GM21423 (cell line): ENCODE results near the gene PTRH1.

Experiments used
- ATAC-seq: cut with Tn5 transposase; IDR thresholded peaks from one replicate; pipeline ENCODE4 v1.9.1; 2021; ENCODE audit warnings: mild to moderate bottlenecking, moderate library complexity; ENCODE audit not compliant: unreplicated experiment

The PTRH1 gene

GRCh38 chr9:127742435-127743088 lies 27.1 kb upstream of the PTRH1 start:
- no peak for ATAC-seq

DNA sequence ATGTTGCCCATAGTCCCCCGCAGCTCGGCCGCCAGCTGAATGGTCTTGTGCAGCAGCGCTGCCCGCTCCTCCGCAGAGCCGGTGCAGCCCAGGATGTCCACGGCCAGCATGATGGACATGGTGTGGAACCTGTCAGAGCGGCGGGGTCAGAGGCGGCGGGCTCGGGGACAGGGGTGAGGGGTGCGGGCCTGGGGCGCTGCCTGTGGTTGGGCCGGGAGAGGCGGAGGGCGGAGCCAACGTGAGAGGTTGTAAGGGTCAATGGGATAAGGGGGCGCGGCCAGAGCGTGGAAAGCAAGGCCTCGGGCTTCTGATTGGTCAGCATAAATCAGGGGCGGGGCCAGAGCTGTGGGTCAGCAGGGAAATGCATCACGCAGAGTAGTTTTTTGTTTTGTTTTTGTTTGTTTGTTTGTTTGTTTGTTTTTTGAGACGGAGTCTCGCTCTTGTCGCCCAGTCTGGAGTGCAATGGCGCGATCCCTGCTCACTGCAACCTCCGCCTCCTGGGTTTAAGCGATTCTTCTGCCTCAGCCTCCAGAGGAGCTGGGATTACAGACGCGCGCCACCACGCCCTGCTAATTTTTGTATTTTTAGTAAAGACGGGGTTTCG lies 26.5 kb upstream of the PTRH1 start:
- no peak for ATAC-seq

- no peak for ATAC-seq
These were observed 24.3 kb upstream of the PTRH1 start for GRCh38 chr9:127739614-127740330.

DNA sequence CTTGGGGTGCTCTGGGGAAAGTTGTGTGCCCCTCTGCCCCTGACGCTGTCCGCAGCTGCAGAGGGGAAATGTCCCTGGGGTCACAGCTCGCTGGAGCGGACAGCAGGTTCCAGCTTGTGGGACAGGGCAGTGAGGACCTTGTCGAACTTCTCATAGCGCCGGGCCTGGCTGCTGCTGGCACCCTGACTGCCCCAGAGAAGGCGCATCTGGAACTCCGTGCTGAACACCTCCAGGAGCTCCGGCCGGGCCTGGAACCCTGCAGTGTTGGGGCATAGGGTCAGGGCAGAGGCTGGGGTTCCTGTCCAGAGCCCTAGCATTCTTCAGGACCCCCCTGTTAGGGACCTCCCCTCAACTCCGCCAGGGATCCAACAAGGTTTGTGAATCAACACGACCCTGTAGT lies 23.2 kb upstream of the PTRH1 start:
- no peak for ATAC-seq

DNA sequence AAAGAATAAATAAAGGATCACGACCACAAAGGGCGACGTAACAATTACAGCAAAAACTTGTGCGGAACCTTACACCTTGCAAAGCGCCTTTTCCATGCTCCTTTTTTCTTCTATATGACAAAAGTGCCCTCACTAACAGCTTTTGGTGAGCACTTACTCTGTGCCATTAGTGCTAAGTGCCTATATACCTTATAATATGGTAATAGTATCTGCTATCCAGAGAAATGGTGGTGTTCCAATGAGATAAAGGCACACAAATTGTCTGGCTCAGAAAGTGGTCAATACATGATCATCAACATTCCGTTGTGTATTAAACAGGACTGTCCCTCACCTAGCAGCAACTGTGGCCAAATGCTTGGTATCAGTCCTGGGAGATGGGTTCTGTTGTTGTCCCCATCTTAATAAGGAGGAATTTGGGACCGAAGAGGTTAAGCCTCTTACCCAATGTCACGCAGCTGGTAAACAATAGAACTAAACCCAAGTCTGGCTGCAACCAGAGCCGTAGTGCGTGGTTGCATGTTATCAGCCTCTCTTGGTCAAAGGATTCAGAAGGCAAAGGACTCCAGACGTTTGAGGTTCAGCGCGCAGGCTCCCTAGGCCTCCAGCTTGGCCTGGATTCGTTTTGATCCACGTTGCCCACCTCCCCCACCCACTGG lies 20.2 kb upstream of the PTRH1 start:
- peak; percentile 1 for ATAC-seq

DNA sequence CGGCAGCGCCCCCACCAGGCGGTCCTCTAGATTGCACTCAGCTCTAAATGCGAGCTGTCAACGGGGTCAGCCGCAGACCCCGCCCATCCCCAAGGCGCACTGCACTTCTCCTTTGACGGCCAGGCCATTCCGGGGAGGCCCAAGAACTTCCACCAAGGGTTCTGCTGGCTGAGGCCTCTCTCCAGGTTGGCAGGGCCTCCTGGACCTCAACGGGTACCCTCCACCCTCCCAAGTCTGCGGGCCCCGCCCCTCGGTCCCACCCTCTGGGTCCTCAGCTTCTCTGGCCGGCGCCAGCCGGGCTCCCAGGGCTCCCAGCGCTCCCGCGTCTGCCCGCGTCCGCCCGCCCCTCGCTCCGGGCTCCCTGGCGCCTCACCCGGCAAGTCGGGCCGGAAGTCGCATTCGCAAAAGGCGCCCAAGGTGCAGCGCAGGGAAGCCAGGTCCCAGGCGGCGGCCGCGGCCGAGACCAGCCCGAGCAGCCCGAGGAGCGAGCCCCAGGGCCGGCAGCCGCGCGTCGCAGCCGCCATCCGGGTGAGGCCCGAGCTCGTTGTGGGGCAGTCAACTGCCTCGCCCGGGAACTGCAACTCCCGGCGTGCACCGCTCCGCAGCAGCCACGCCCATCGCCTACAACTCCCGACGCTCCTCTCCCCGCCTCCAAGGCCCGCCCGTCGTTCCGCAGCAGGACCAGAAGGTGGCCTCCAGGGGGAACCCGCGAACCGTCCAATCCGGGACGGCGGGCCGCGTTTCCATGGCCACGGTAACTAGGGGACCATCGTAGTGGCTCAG lies 19.5 kb upstream of the PTRH1 start, which contains the start of gene TOR2A:
TOR2A (minus strand) TSS at position 548 of the 783 bp plus-strand sequence; CDS start at position 524, 24 bp downstream.
- peak; percentile 85 for ATAC-seq

- no peak for ATAC-seq
These were observed 18.8 kb upstream of the PTRH1 start for GRCh38 chr9:127734247-127734746.

DNA sequence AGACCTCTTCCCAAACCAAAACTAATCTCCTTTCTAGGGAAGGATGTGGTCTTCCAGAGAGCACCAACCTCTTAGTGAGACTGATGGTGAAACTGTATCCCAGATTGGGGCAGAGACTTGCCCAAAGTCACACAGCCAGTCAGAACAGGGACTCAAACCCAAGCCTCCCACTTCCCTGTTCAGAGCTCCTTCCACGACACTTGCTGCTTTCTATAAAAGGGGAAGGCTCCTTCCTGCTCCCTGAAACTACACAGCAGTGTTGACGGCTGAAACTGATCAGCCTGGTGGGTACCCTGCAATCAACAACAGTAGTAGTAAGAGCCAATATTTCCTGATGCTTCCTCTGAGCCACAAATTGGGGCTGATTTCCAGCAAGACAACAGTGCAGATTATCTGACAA lies 18.2 kb upstream of the PTRH1 start:
- no peak for ATAC-seq

- ATAC-seq, result no peak
These were observed 17.0 kb upstream of the PTRH1 start for GRCh38 chr9:127732444-127732843.

GRCh38 chr9:127731938-127732337 lies 16.5 kb upstream of the PTRH1 start:
- ATAC-seq, result no peak

- ATAC-seq, result no peak
These were observed 15.4 kb upstream of the PTRH1 start for GRCh38 chr9:127730799-127731410.

DNA sequence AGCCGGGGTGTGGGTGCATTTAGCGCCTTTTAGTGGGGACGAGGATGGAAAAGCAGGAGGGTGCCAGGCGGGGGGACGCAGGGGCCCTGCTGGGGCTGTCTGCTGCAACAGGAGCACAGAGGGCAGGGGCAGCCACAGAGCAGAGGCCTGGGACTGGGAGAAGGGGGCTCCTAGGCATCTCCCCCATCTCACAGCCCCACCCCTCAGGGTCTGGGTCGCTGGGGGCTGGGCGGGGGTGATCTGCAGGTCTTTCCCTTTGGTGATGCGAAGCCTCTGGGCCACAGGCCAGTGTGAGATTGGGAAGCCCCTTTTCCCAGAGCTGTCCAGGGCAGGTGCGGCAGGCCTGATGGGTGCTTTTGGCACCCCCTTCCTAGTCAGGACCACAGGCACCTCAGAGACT lies 14.8 kb upstream of the PTRH1 start:
- no peak for ATAC-seq

GRCh38 chr9:127729522-127730256 lies 14.2 kb upstream of the PTRH1 start:
- no peak for ATAC-seq

GRCh38 chr9:127728808-127729207 lies 13.3 kb upstream of the PTRH1 start:
- no peak for ATAC-seq

DNA sequence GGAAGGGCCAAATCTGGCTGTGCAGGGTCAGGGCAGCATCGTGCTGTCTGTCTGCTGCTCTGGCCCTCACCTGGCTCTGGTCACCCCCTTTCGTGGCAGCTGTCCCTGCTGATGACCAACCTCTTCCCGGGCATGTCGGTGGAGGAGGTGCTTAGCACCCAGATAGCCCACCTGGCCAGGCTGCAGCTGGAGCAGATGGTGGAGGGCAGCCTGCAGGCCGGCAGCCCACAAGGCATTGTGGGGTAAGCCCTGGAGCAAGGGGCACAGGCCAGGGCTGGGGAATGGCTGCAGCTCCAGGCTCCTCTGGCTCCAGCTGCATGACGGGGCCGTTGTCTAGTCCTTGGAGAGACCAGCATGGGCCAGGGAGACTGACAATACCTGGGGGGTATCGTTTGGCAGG lies 11.4 kb upstream of the PTRH1 start:
- no peak for ATAC-seq

DNA sequence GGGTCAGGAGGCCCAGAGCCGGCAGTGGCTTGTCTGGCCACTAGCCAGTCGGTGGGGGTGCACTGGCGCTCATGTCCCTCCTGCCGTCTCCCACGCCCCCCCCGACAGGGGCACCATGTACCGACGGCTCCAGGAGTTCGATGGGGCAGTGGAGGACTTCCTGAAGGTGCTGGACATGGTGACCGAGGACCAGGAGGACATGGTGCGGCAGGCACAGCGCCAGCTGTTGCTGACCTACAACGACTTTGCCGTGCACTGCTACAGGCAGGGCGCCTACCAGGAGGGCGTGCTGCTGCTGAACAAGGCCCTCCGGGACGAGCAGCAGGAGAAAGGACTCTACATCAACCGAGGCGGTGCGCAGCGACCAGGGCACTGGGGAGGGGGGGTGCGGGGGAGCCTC lies 8.5 kb upstream of the PTRH1 start:
- no peak for ATAC-seq

- no peak for ATAC-seq
These were observed 8.0 kb upstream of the PTRH1 start for GRCh38 chr9:127723444-127723843.

DNA sequence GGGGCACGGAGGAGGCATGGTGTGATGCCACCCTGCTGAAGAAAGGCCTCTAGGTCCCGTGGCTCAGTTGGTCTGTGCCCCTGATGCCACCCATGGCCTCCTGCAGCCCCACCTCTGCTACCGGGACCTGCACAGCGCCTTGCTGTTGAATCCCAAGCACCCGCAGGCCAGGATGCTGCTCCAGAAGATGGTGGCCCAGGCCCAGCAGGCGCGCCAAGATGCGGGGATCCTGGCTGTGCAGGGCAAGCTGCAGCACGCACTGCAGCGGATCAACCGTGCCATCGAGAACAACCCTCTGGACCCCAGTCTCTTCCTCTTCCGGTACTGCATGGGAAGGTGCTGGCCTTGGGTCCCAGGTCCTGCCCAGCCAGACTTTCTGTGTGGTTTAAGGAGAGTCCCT lies 7.5 kb upstream of the PTRH1 start:
- ATAC-seq, result no peak

- no peak for ATAC-seq
These were observed 6.7 kb upstream of the PTRH1 start for GRCh38 chr9:127722055-127722745.
